Vagina (tissue), 2 donors: ENCODE measurements around the gene BNC2. TPM values are rescaled to one million over a fixed set of nuclear protein-coding genes. Genes with fewer than 3 reads are reported as not detected.

Experiments used
- DNase-seq, 2 donors: peaks; one replicate each; pipeline ENCODE4 v3.0.0-alpha.2; 2017; ENCODE audit errors: extremely low spot score in 2 of 2
- H3K27ac ChIP-seq: fragments of 200-600 bp; sonication (generic); one replicate; pipeline ENCODE4 v1.5.1; 2019
- H3K27me3 ChIP-seq: fragments of 200-600 bp; sonication (generic); one replicate; pipeline ENCODE4 v1.5.1; 2019
- H3K36me3 ChIP-seq, 2 donors: fragments of 200-600 bp; sonication (generic); one replicate each; pipeline ENCODE4 v1.5.1; 2017 to 2019
- H3K4me1 ChIP-seq: fragments of 200-600 bp; sonication (generic); one replicate; pipeline ENCODE4 v1.5.1; 2019
- H3K4me3 ChIP-seq, 2 donors: fragments of 200-600 bp; sonication (generic); 1 replicate in 1 of 2; 2 replicates in 1 of 2; pipeline ENCODE4 v1.5.1; 2016 to 2019
- H3K9me3 ChIP-seq: fragments of 200-600 bp; sonication (generic); one replicate; pipeline ENCODE4 v1.5.1; 2019
- CTCF ChIP-seq, 3 experiments: fragments of 450-650 bp in 2 of 3; fragments of 200-600 bp in 1 of 3; sonication (generic) in 1 of 3; IDR thresholded peaks; one replicate each; pipeline ENCODE4 v1.5.1; 2017 to 2019; ENCODE audit warnings: antibody characterized with exemption in 3 of 3, mild to moderate bottlenecking in 2 of 3, moderate library complexity in 2 of 3
- POLR2A ChIP-seq, 2 donors: fragments of 450-650 bp; IDR thresholded peaks; one replicate each; pipeline ENCODE4 v1.6.1; 2017; ENCODE audit warnings: antibody characterized with exemption in 2 of 2, mild to moderate bottlenecking in 2 of 2, moderate library complexity in 2 of 2
- POLR2AphosphoS5 ChIP-seq, 2 donors: sonication (generic); formaldehyde crosslinking; IDR thresholded peaks; one replicate each; pipeline ENCODE4 v1.9.0; 2017; ENCODE audit warnings: antibody characterized with exemption in 2 of 2, mild to moderate bottlenecking in 2 of 2, low read depth in 1 of 2; ENCODE audit not compliant: insufficient read depth in 1 of 2
- intact Hi-C: fragments of 100-400 bp; cut with DNase I; formaldehyde crosslinking; loops from one replicate; pipeline ENCODE4 v1.15.1; 2023
- total RNA-seq: library from RNA; depleted of rRNA; stranded (reverse); fragments of >200 nt; gene quantifications from one replicate; pipeline ENCODE4 v1.2.3, GENCODE V29; 2016

Gene BNC2
- total RNA-seq, 1 donor from 2014 or later, result 33.9 TPM

GRCh38 chr9:16535555-16535954 lies 334.9 kb downstream of the BNC2 start:
- H3K4me3 ChIP-seq, result no peak overlapping the region
- intact Hi-C loops, result no loop called here
- no peak overlapping the region for H3K27ac ChIP-seq
- H3K36me3 ChIP-seq, result no peaks in the 10 kb centered on the region
- TF ChIP-seq CTCF (IDR thresholded peaks at IDR 0.05), result no peak
- TF ChIP-seq POLR2AphosphoS5 (IDR thresholded peaks at IDR 0.05; ENCODE audit: insufficient read depth in 1 of 2, low read depth in 1 of 2), result no peak
- no peak for DNase-seq
- H3K27me3 ChIP-seq, result no peaks in the 10 kb centered on the region
- H3K9me3 ChIP-seq, result no peaks in the 10 kb centered on the region
- no peaks in the 10 kb centered on the region for H3K4me1 ChIP-seq

- Histone ChIP-seq H3K27me3 (no peaks in the 10 kb centered on the region), H3K4me1 (no peaks in the 10 kb centered on the region), H3K4me3 (no peak overlapping the region), H3K36me3 (no peaks in the 10 kb centered on the region), H3K9me3 (no peaks in the 10 kb centered on the region), H3K27ac (no peak overlapping the region)
- intact Hi-C loops, result no loop called here
- TF ChIP-seq POLR2A (IDR thresholded peaks at IDR 0.05), result no peak
- no peak for TF ChIP-seq POLR2AphosphoS5 (IDR thresholded peaks at IDR 0.05; ENCODE audit: insufficient read depth in 1 of 2, low read depth in 1 of 2)
- TF ChIP-seq CTCF (IDR thresholded peaks at IDR 0.05), result no peak
- DNase-seq, result no peak
These were observed 337.6 kb downstream of the BNC2 start for GRCh38 chr9:16532681-16533450.

GRCh38 chr9:16532272-16532671 lies 338.2 kb downstream of the BNC2 start:
- TF ChIP-seq POLR2AphosphoS5 (IDR thresholded peaks at IDR 0.05; ENCODE audit: insufficient read depth in 1 of 2, low read depth in 1 of 2) (no peak), POLR2A (IDR thresholded peaks at IDR 0.05) (no peak), CTCF (IDR thresholded peaks at IDR 0.05) (no peak)
- no peak overlapping the region for H3K27ac ChIP-seq
- H3K4me3 ChIP-seq, result no peak overlapping the region
- no peak for DNase-seq
- H3K9me3 ChIP-seq, result no peaks in the 10 kb centered on the region
- H3K27me3 ChIP-seq, result no peaks in the 10 kb centered on the region
- intact Hi-C loops, result no loop called here
- no peaks in the 10 kb centered on the region for H3K4me1 ChIP-seq
- no peaks in the 10 kb centered on the region for H3K36me3 ChIP-seq

- intact Hi-C loops, result no loop called here
- Histone ChIP-seq H3K4me1 (no peaks in the 10 kb centered on the region), H3K27ac (no peak overlapping the region), H3K4me3 (no peak overlapping the region), H3K36me3 (no peaks in the 10 kb centered on the region), H3K9me3 (no peaks in the 10 kb centered on the region), H3K27me3 (no peaks in the 10 kb centered on the region)
- no peak for TF ChIP-seq POLR2AphosphoS5 (IDR thresholded peaks at IDR 0.05; ENCODE audit: insufficient read depth in 1 of 2, low read depth in 1 of 2)
- TF ChIP-seq POLR2A (IDR thresholded peaks at IDR 0.05), result no peak
- no peak for TF ChIP-seq CTCF (IDR thresholded peaks at IDR 0.05)
- no peak for DNase-seq
These were observed 339.5 kb downstream of the BNC2 start for GRCh38 chr9:16530669-16531642.
